LNCAP (cell line): ENCODE measurements around the gene AQP1.

Experiments
- TF ChIP-seq, protein P1 (sequence below): fragments of 450-650 bp; IDR thresholded peaks from 2 replicates; pipeline ENCODE4 v1.5.1; 2017; ENCODE audit warnings: mild to moderate bottlenecking

The AQP1 gene

GRCh38 chr7:30968747-30969603 is 57.3 kb downstream of the AQP1 start:
- TF ChIP-seq, protein P1, sequence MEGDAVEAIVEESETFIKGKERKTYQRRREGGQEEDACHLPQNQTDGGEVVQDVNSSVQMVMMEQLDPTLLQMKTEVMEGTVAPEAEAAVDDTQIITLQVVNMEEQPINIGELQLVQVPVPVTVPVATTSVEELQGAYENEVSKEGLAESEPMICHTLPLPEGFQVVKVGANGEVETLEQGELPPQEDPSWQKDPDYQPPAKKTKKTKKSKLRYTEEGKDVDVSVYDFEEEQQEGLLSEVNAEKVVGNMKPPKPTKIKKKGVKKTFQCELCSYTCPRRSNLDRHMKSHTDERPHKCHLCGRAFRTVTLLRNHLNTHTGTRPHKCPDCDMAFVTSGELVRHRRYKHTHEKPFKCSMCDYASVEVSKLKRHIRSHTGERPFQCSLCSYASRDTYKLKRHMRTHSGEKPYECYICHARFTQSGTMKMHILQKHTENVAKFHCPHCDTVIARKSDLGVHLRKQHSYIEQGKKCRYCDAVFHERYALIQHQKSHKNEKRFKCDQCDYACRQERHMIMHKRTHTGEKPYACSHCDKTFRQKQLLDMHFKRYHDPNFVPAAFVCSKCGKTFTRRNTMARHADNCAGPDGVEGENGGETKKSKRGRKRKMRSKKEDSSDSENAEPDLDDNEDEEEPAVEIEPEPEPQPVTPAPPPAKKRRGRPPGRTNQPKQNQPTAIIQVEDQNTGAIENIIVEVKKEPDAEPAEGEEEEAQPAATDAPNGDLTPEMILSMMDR: no peak

DNA sequence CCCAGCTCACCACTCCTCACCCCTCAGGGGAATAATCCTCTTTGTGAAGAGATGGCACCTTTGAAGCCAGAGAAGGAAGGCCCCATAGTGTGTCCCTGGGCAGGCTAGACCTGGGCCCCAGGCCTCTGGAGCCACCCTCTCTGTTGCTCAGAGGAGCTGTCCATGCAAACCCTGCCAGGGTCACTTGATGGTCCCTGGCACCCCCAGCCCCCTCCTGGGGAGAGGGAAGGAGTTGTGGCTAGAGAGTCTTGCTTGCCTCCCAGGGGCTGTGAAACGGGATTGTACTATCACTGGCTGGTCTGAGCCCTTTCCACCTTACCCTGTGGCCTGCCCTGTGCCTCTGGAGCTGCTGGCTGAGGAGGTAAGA is 57.9 kb downstream of the AQP1 start:
- TF ChIP-seq, protein P1: no peak

DNA sequence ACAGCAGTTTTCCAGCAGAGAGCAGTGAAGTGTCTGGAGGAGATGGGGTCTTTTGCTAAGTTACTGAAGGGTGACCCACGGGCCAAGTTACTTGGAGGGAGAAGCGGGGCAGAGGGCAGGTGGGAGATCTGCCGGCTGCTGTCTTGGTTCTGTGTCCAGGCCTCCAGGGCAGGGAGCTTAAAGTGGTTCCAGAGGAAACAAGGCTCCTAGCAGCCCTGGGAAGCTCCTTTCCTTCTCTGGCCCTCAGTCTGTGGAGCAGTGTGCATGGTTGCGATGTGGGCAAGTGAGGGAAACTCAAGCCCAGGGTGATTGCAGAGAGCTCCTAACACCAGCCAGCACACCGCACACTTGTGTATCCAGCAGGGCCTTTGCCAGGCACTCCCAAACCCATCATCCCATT is 58.4 kb downstream of the AQP1 start:
- TF ChIP-seq, protein P1: no peak

DNA sequence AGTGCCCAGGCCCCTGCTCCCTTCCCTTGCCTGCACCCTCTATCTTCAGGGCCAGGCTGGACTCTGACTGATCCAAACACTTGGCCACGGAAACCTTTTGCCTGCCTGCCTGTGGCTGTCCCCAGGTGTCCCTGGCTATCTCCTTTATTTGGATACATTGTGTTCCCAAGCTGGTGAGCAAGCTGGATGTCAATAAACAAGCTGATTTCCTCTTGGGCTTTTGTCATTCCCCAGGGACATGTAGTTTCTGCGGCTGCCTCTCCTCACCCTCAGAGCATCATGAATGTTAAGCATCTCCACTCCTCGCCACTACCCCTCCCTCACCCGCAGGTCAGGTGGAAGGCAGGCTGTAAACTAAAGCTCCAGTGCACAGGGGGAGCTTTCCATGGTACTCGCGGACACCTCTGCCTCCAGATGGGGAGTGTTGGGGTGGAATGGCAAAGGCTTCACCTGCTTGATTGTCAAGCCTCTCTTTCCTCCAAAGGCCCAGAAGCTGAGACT is 59.0 kb downstream of the AQP1 start:
- TF ChIP-seq, protein P1: no peak

GRCh38 chr7:30971440-30971839 is 59.8 kb downstream of the AQP1 start:
- TF ChIP-seq, protein P1: no peak

DNA sequence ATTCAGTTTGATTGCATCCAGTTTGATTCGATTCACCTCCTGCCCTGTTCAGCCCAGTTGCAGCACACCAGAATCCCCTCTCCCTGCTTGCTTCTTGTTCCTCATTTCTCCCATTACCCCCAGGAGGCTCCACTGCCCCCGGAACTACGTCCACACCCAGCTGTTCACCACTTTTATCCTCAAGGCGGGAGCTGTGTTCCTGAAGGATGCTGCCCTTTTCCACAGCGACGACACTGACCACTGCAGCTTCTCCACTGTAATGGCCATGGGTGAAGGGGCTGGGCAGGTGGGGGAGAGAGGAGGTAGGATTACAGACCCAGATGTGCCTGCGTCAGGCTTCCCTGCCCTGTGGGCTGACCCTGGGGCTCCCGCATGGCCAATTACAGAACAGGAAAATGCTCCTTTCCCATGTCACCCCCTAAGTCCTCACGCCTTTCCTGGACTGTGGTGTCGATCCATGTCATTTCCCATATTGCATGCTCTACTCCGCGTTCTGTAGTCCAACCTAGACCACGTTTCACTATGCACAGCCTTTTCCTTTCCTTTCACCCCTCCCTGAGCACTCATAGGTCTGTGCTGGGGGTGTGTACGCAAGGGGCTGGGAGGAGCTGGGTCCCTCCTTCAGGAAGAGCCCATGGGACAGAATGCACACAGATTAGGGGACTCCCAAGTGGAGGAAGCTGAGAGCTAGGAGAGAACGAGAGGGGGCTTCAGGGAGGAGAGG is 60.3 kb downstream of the AQP1 start:
- TF ChIP-seq, protein P1: no peak

- TF ChIP-seq, protein P1: no peak
Observed at GRCh38 chr7:30973292-30973691, 61.6 kb downstream of the AQP1 start.
